ENCODE data around the gene ZNRF3. TPM values are rescaled to one million over a fixed set of nuclear protein-coding genes. Genes with fewer than 3 reads are reported as not detected.

ZNRF3 gene
- total and polyA plus RNA-seq, 2 experiments from 2014 or later = 11.1 to 32.2 TPM

DNA sequence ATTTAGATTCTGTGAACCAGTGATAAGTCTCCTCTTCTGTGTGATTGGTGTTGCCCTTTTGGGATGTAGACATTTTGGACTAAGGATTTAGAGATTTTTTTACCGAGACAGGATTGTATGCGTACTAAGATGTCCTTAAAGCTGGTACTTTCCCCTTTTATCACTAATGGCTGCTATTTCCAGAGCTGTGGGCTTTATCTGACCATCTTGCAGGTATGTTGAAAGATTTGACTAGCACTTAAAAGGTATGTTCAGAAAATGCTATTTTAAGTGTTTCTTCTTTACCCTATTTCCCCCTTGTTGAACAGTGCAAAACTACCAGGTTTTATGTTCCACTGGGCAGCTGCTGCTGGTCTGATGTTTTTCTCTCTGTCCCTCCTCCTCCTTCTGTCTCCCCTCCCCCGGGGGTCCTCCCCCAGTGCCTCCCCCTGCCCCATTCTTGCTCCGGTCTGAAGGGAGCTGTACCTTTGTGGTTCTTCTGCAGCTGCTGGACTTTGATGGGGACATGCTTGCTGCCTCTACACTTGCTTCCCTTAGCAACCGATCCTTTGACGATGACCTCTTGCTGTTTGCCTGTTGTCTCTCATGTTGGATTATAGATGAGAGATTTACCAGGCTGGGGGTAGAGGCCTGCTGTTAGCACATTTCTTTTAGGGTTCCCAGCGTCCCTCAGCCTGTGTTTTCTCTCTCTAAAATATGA is 59.6 kb downstream of the ZNRF3 start (continued):
- no peak for TF ChIP-seq REST (IDR thresholded peaks at IDR 0.05; ENCODE audit: unreplicated experiment)
- TF ChIP-seq ZNF114 (CRISPR knock-in tag; IDR thresholded peaks at IDR 0.05) = no peak
- TF ChIP-seq EZH2 (IDR thresholded peaks at IDR 0.05; ENCODE audit: low read depth, unreplicated experiment) = no peak
- TF ChIP-seq, protein P1, sequence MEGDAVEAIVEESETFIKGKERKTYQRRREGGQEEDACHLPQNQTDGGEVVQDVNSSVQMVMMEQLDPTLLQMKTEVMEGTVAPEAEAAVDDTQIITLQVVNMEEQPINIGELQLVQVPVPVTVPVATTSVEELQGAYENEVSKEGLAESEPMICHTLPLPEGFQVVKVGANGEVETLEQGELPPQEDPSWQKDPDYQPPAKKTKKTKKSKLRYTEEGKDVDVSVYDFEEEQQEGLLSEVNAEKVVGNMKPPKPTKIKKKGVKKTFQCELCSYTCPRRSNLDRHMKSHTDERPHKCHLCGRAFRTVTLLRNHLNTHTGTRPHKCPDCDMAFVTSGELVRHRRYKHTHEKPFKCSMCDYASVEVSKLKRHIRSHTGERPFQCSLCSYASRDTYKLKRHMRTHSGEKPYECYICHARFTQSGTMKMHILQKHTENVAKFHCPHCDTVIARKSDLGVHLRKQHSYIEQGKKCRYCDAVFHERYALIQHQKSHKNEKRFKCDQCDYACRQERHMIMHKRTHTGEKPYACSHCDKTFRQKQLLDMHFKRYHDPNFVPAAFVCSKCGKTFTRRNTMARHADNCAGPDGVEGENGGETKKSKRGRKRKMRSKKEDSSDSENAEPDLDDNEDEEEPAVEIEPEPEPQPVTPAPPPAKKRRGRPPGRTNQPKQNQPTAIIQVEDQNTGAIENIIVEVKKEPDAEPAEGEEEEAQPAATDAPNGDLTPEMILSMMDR (conservative IDR thresholded peaks at IDR 0.05; ENCODE audit: low read depth in 2 of 2) = no peak
- no peak for TF ChIP-seq JUNB (IDR thresholded peaks at IDR 0.05; ENCODE audit: unreplicated experiment)
- no peak for TF ChIP-seq CREB1 (CRISPR knock-in tag; IDR thresholded peaks at IDR 0.05; ENCODE audit: low read depth)
- TF ChIP-seq POLR2AphosphoS5 (IDR thresholded peaks at IDR 0.05; ENCODE audit: low read depth) = no peak
- TF ChIP-seq NANOG (IDR thresholded peaks at IDR 0.05; ENCODE audit: borderline replicate concordance) = no peak

DNA sequence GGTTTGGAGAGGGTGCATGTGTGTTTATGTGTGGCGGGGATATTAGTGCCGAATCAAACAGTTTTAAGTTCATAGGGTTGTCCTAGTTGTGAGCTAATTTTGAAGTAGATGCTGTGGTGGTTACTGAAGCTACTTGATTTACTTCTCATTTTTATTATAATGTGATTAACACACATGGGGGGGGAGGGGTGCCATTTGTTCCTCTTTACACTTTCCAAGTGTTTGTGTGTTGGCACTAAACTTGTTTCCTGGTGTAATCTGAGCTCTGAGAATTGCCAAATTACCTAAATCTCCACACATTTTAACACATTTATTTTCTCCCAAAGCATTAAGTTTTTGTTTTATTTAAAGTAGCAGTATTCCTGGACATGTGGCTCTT is 60.1 kb downstream of the ZNRF3 start:
- peaks cover 98% of the 10 kb centered on the region for H3K79me2 ChIP-seq (replicated peaks; ENCODE audit: insufficient read depth)
- peak overlapping the region; percentile 2; the same call in 1 of the 3 replicates for H3K4me3 Mint-ChIP-seq
- H3F3A ChIP-seq (replicated peaks; ENCODE audit: low read depth) = no peaks in the 10 kb centered on the region
- peak overlapping the region; percentile 61 for H3K4me2 ChIP-seq
- DNase-seq (ENCODE audit: low spot score) = no peak
- H3K36me3 ChIP-seq (ENCODE audit: insufficient read depth) = no peaks in the 10 kb centered on the region; the same call in 1 of the 2 replicates
- peaks cover 7% of the 10 kb centered on the region for H3K27me3 Mint-ChIP-seq (ENCODE audit: insufficient read depth, low read depth, poor library complexity)
- no peak overlapping the region for H3K4me3 ChIP-seq
- 0 out of 2 replicates have a peak overlapping the region, but pooled peaks have one; percentile 40 for H3K27ac ChIP-seq (ENCODE audit: low read depth)
- H2AFZ ChIP-seq = no peak overlapping the region
- no peaks in the 10 kb centered on the region for H3K27me3 ChIP-seq (ENCODE audit: insufficient read depth)
- ATAC-seq = no peak
- H3K9me3 Mint-ChIP-seq = peaks cover 8% of the 10 kb centered on the region
- H3K9me2 ChIP-seq (ENCODE audit: insufficient read depth) = no peaks in the 10 kb centered on the region
- H3K4me1 Mint-ChIP-seq = peaks cover 48% of the 10 kb centered on the region
- H3K4me1 ChIP-seq (ENCODE audit: insufficient read depth) = peaks cover 57% of the 10 kb centered on the region
- H3K27ac Mint-ChIP-seq = peak overlapping the region; percentile 62
- peaks cover 31% of the 10 kb centered on the region for H4K20me1 ChIP-seq (replicated peaks; ENCODE audit: insufficient read depth)
- H3K36me3 Mint-ChIP-seq (ENCODE audit: low read depth) = peaks cover 24% of the 10 kb centered on the region
- no peak for TF ChIP-seq NANOG (IDR thresholded peaks at IDR 0.05; ENCODE audit: borderline replicate concordance)
- no peak for TF ChIP-seq ZNF331 (CRISPR knock-in tag; IDR thresholded peaks at IDR 0.05; ENCODE audit: low read depth)
- no peak for TF ChIP-seq REST (IDR thresholded peaks at IDR 0.05; ENCODE audit: unreplicated experiment)
